GM12875 (cell line): ENCODE measurements around the gene IBTK.

Source experiments
- H3K4me3 ChIP-seq: one replicate; pipeline ENCODE4 v1.5.1; 2011; ENCODE audit warnings: low read depth, low read length, control low read depth
- TF ChIP-seq, protein P1 (sequence below): IDR thresholded peaks from 2 replicates; pipeline ENCODE4 v1.5.1; 2011; ENCODE audit warnings: low read depth, mild to moderate bottlenecking, control low read depth, inconsistent platforms, low read length, moderate library complexity, borderline replicate concordance; ENCODE audit not compliant: insufficient read depth

The IBTK gene

DNA sequence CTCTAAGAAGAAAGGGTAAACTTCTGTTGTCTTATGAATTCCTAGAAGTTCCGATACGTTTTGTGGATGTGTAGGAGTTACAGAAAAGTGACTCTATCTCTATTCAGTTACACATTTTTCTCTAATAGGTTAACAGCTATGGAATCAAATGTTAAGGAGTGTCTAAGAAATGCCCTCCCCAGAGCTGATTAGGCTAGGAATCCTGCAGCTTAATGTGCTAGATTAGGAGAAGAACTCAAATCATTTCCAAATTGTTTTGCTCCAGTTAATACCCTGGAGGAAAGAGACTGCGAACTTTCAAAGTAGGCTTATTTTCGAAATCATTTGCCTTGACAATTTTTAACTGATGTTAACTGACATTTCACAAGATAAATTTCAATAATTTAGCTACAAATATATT lies 51.9 kb downstream of the IBTK start:
- no peak overlapping the region for H3K4me3 ChIP-seq
- TF ChIP-seq, protein P1, sequence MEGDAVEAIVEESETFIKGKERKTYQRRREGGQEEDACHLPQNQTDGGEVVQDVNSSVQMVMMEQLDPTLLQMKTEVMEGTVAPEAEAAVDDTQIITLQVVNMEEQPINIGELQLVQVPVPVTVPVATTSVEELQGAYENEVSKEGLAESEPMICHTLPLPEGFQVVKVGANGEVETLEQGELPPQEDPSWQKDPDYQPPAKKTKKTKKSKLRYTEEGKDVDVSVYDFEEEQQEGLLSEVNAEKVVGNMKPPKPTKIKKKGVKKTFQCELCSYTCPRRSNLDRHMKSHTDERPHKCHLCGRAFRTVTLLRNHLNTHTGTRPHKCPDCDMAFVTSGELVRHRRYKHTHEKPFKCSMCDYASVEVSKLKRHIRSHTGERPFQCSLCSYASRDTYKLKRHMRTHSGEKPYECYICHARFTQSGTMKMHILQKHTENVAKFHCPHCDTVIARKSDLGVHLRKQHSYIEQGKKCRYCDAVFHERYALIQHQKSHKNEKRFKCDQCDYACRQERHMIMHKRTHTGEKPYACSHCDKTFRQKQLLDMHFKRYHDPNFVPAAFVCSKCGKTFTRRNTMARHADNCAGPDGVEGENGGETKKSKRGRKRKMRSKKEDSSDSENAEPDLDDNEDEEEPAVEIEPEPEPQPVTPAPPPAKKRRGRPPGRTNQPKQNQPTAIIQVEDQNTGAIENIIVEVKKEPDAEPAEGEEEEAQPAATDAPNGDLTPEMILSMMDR = no peak

DNA sequence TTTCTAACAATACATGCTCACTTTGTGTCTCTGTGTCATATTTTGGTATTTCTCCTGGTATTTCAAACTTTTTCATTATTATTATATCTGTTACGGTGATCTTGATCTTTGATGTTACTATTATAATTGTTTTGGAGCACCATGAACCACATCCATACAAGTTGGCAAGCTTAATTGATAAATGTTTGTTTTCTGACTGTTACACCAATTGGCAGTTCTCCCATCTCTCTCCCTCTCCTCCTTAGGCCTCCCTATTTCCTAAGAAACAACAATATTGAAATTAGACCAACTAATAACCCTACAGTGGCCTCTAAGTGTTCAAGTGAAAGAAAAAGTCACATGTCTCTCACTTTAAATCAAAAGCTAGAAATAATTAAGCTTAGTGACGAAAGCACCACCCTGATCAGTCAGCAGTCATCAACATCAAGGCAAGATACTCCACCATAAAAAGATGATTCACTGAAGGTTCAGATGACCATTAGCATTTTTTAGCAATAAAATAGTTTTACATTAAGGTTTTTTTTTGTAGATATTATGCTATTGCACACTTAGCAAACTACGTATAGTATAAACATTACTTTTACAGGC lies 61.5 kb downstream of the IBTK start:
- TF ChIP-seq, protein P1 = no peak
- H3K4me3 ChIP-seq = no peak overlapping the region

DNA sequence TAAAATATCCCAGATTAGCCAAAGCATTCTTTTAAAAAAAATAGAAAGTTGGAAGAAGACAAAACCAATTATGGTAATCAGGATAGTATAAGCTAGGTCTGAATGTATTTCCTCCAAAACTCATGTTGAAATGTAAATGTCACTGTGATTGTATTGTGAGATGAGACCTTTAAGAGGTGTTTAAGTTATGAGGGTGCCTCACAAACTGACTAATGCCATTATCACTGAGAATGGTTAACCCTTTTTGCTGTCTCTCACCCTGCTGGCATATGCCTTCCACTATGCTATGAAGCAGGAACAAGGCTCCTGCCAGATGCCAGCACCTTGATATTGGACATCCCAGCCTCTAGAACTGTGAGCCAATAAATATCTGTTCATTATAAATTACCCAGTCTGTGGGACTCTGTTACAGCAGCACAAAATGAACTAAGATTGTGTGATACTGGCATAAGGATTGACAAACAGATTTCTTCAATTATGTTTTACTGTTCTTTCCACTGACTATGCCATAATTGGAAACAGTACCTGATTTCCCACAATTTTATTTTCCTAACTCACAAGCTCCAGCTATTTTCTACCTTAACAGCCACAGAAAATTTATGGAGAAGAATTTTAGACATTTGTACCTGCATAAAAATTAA lies 63.8 kb downstream of the IBTK start:
- TF ChIP-seq, protein P1 = no peak
- H3K4me3 ChIP-seq = no peak overlapping the region

DNA sequence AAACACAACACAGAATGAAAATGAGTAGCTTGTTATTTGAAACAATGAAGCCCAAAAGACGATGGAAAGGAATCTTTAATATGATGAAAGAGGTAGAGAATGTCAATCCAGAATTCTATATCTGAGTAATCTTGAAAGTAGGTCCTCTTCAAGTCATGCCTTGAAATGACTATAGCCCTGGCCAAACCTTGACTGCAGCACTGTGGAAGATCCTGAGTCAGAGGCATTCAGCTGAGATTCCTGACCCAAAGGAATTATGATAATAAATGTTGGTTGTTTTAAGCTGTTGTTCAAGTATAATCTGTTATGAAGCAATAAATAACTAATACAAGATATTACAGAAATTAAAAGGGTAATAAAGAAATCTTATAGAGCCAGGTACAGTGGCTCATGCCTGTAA lies 64.8 kb downstream of the IBTK start:
- TF ChIP-seq, protein P1 = no peak
- H3K4me3 ChIP-seq = no peak overlapping the region

DNA sequence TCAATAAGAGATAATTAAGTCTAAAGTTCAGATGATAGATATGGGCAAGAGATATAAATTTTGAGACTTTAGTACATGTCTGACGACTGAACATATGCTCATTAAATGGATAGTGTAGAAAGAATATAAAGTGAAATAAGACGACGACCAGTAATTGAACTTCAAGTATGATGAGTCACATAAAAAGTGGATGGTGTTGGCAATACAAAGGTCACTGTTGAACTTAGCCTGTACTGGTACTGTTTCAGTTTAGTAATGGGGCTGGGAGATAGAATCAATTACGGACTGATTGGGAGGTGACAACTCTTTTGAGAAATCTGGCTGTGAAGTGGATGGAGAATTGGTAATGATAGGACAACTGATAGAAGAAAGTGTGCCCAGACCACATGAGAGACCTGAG lies 68.1 kb downstream of the IBTK start:
- no peak overlapping the region for H3K4me3 ChIP-seq
- TF ChIP-seq, protein P1 = no peak

DNA sequence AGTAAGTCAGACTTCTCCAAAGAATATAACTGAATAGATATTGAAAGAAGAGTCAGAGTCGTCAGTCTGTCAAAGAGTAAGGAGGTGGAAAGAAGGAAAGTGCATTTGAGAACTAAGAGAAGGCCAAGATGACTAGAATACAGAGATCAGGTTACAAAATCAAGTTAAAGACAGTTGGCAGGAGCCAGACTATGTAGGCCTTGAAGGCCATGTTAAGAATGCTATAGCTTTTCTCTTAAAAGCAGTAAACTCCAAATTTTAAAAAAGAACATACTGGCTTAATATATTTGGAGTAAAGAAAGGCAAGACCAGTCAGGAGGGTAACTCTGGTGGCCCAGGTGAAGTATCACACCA lies 68.8 kb downstream of the IBTK start:
- no peak overlapping the region for H3K4me3 ChIP-seq
- TF ChIP-seq, protein P1 = no peak

DNA sequence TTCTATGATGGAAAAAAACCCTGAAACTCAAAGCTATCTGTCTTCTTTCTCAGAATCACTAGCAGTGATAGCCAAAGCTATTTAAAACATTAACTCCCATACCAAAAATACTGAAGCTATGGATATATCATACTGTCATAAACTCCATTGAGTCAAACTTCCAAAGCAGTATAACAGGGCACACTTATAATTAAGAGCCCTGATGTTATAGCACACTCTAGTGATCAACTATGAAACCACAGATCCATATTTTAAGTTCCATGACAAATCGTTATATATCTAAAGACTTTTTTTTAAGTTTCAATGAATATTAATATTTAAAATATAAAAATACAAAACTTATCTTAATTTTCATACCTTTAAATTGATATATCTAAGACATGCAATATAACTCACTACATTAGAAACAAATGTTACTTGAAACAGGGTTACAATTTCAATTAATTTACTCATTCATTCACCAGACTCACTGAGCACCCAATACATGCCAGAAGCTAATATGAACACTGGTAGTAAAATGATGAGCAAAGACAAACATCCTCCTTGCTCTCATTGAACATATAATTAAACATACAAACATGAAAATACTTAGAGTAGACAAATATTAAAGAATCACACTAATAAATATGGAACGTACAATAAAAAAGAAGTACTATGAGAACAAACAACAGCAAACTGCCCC lies 69.3 kb downstream of the IBTK start:
- TF ChIP-seq, protein P1 = no peak
- H3K4me3 ChIP-seq = no peak overlapping the region
